Upper lobe of left lung (tissue), 6 donors: Measurements from ENCODE around the gene AGAP1. TPM values are rescaled to one million over a fixed set of nuclear protein-coding genes. Genes with fewer than 3 reads are reported as not detected.
A peak's percentile ranks its signal among the peaks of the same experiment; 100 is the strongest.

Experiments used
- ATAC-seq, 2 donors: fragments of 200-7000 bp; cut with Tn5 transposase; one replicate each; pipeline ENCODE4 v1.9.1; 2022; ENCODE audit warnings: mild to moderate bottlenecking in 2 of 2, moderate library complexity in 2 of 2; ENCODE audit not compliant: low FRiP score in 2 of 2
- DNase-seq, 2 donors: peaks; one replicate each; pipeline ENCODE4 v3.0.0-alpha.2; 2019 to 2020
- H3K27ac ChIP-seq, 4 donors: fragments of 200-600 bp; sonication (generic); one replicate each; pipeline ENCODE4 v1.5.1; 2016 to 2019
- H3K27me3 ChIP-seq, 4 donors: fragments of 200-600 bp; sonication (generic); one replicate each; pipeline ENCODE4 v1.5.1; 2017 to 2019
- H3K36me3 ChIP-seq, 4 donors: fragments of 200-600 bp; sonication (generic); one replicate each; pipeline ENCODE4 v1.5.1; 2016 to 2019
- H3K4me1 ChIP-seq, 4 donors: fragments of 200-600 bp; sonication (generic); one replicate each; pipeline ENCODE4 v1.5.1; 2018 to 2019
- H3K4me3 ChIP-seq, 4 donors: fragments of 200-600 bp; sonication (generic); one replicate each; pipeline ENCODE4 v1.5.1; 2017 to 2019; ENCODE audit warnings: mild to moderate bottlenecking in 2 of 4, moderate library complexity in 1 of 4
- H3K9me3 ChIP-seq, 4 donors: fragments of 200-600 bp; sonication (generic); one replicate each; pipeline ENCODE4 v1.5.1; 2018 to 2019
- EP300 ChIP-seq, 4 donors: sonication (generic); formaldehyde crosslinking; IDR thresholded peaks; one replicate each; pipeline ENCODE4 v1.5.1; 2017; ENCODE audit warnings: antibody characterized with exemption in 4 of 4, control low read depth in 2 of 4
- POLR2A ChIP-seq, 4 donors: fragments of 450-650 bp; IDR thresholded peaks; one replicate each; pipeline ENCODE4 v1.5.1; 2016 to 2017; ENCODE audit warnings: antibody characterized with exemption in 4 of 4, mild to moderate bottlenecking in 2 of 4
- POLR2AphosphoS5 ChIP-seq, 2 donors: sonication (generic); formaldehyde crosslinking; IDR thresholded peaks; one replicate each; pipeline ENCODE4 v1.5.1; 2017; ENCODE audit warnings: antibody characterized with exemption in 2 of 2
- WGBS, 2 donors: methylation state at CpG; one replicate each; pipeline ENCODE4 v1.1.5; 2017 to 2018; 5-methylcytosine and 5-hydroxymethylcytosine counted together
- total RNA-seq, 6 donors: library from RNA; depleted of rRNA in 4 of 6; stranded (reverse); fragments of >200 nt in 4 of 6; gene quantifications; one replicate each; pipeline versions ENCODE4 v1.1.0 to v1.2.1, GENCODE V29; 2016 to 2021
- TF ChIP-seq, protein P1 (sequence below), 6 experiments: fragments of 450-650 bp in 4 of 6; fragments of 200-600 bp in 2 of 6; sonication (generic) in 2 of 6; IDR thresholded peaks; one replicate each; pipeline ENCODE4 v1.5.1; 2016 to 2019; ENCODE audit warnings: antibody characterized with exemption in 6 of 6
- donor health status: DM: no; HTN: no; CAD: no; lungs with moderate emphysema.
- donor health status: DM: no; HTN: yes; CAD: no; lungs with severe emphysema.

AGAP1 gene
- total RNA-seq, 6 donors from 2014 or later = 25.5 to 45.1 (median 30.7) TPM

DNA sequence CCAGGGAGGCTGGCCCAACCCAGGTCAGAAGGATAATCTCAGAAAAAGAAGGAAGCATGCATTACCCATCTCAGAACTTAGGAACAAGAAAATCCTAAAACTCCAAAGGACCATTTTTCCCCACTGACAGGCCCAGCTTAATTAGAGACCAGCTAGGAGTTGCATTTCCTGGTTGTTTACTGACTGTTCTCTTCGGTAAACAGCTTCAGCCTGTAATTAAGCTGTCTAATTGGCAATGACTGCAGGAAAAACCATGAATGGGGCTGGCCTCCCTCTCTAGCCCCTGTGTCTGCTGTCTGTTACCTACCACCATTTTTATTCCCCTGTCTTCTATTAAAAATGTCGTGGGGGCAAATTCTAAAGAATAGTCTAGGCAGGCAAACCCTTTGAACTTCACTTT lies 146.5 kb downstream of the AGAP1 start:
- ATAC-seq (no peak), DNase-seq (no peak)
- TF ChIP-seq EP300 (IDR thresholded peaks at IDR 0.05) = no peak
- TF ChIP-seq, protein P1, sequence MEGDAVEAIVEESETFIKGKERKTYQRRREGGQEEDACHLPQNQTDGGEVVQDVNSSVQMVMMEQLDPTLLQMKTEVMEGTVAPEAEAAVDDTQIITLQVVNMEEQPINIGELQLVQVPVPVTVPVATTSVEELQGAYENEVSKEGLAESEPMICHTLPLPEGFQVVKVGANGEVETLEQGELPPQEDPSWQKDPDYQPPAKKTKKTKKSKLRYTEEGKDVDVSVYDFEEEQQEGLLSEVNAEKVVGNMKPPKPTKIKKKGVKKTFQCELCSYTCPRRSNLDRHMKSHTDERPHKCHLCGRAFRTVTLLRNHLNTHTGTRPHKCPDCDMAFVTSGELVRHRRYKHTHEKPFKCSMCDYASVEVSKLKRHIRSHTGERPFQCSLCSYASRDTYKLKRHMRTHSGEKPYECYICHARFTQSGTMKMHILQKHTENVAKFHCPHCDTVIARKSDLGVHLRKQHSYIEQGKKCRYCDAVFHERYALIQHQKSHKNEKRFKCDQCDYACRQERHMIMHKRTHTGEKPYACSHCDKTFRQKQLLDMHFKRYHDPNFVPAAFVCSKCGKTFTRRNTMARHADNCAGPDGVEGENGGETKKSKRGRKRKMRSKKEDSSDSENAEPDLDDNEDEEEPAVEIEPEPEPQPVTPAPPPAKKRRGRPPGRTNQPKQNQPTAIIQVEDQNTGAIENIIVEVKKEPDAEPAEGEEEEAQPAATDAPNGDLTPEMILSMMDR (IDR thresholded peaks at IDR 0.05) = no peak
- TF ChIP-seq POLR2A (IDR thresholded peaks at IDR 0.05) = no peak
- no peak for TF ChIP-seq POLR2AphosphoS5 (IDR thresholded peaks at IDR 0.05)
- no peaks in the 10 kb centered on the region for H3K27me3 ChIP-seq
- H3K4me1 ChIP-seq = peaks cover 20 to 43% (median 27%) of the 10 kb centered on the region in 4 donors
- H3K9me3 ChIP-seq = no peaks in the 10 kb centered on the region
- H3K36me3 ChIP-seq = no peaks in the 10 kb centered on the region
- peak overlapping the region in 3 of 4 donors; percentile 16 to 58 (median 40) for H3K27ac ChIP-seq
- no peak overlapping the region for H3K4me3 ChIP-seq
- WGBS, 2 donors = 48 to 59% methylated on average over 2 of the region's 2 CpGs

DNA sequence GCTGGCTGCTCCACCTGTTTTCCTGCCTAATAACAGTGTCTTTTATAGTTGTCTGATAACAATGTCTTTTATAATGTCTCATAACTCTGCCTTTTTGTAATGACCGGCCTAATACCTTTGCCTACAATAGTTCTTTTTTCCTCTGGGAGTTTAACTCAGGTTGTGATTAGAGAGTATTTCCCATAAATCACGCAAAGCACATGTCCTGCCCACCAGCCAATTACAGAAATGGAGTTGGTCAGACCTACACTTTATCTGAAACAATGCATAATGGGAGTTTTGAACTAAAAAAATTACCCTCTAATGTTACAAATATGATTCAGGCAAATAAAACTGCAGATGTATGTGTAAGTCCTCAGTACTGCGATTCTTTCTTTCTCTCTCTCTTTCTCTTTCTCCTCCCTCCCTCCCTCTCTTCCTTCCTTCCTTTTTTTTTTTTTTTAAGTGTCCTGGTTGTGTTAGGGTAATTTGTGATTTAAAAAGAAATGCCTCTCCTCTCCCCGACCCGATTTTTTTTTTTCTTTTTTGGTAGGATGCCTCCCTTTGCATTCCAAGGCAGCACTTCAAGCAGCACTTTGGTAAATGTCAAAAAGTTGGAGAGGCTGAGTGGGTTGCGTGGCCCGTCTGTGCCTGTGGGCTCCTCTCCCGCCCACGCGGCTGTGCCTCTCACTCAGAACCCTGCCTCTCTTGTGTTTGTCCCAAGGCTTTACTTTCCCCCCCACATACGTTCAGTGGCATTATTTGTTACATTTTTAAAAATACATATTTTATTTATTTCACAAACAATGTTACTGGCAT lies 147.3 kb downstream of the AGAP1 start:
- WGBS, 2 donors = 39 to 41% methylated on average over 11 of the region's 11 CpGs
- Histone ChIP-seq H3K36me3 (no peaks in the 10 kb centered on the region), H3K9me3 (no peaks in the 10 kb centered on the region), H3K27ac (peak overlapping the region in 3 of 4 donors; percentile 16 to 58 (median 40)), H3K4me1 (peaks cover 20 to 43% (median 27%) of the 10 kb centered on the region in 4 donors), H3K4me3 (no peak overlapping the region), H3K27me3 (no peaks in the 10 kb centered on the region)
- ATAC-seq (peak in 1 of 2 donors; percentile 50), DNase-seq (no peak)
- no peak for TF ChIP-seq POLR2A (IDR thresholded peaks at IDR 0.05)
- no peak for TF ChIP-seq EP300 (IDR thresholded peaks at IDR 0.05)
- TF ChIP-seq, protein P1 (IDR thresholded peaks at IDR 0.05) = no peak
- no peak for TF ChIP-seq POLR2AphosphoS5 (IDR thresholded peaks at IDR 0.05)

DNA sequence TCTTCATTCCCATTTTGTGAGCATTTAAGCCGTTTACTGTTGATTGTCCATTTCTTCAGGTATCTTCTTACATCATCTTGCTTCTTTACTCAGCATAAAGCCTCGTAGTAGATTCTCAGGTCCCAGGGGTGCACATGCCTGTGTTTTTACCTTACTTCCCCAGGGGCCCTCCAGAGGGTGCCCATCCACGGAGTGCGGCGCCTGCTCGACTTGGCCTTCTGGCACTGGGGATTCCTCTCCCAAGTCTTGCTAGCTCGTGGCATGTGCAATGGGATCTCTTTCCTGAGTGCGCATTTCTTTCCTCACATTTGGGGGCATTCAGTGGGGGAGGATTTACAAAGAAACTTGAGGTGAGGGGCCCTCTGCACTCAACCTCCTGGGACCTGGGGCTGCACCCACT lies 148.1 kb downstream of the AGAP1 start:
- TF ChIP-seq POLR2A (IDR thresholded peaks at IDR 0.05) = no peak
- no peak for TF ChIP-seq POLR2AphosphoS5 (IDR thresholded peaks at IDR 0.05)
- TF ChIP-seq, protein P1 (IDR thresholded peaks at IDR 0.05) = no peak
- TF ChIP-seq EP300 (IDR thresholded peaks at IDR 0.05) = no peak
- 80% methylated on average over 7 to 8 of the region's 8 CpGs for WGBS, 2 donors
- DNase-seq = no peak
- Histone ChIP-seq H3K27ac (no peak overlapping the region), H3K4me1 (peaks cover 20 to 43% (median 27%) of the 10 kb centered on the region in 4 donors), H3K4me3 (no peak overlapping the region), H3K27me3 (no peaks in the 10 kb centered on the region), H3K9me3 (no peaks in the 10 kb centered on the region), H3K36me3 (no peaks in the 10 kb centered on the region)
- ATAC-seq = no peak

DNA sequence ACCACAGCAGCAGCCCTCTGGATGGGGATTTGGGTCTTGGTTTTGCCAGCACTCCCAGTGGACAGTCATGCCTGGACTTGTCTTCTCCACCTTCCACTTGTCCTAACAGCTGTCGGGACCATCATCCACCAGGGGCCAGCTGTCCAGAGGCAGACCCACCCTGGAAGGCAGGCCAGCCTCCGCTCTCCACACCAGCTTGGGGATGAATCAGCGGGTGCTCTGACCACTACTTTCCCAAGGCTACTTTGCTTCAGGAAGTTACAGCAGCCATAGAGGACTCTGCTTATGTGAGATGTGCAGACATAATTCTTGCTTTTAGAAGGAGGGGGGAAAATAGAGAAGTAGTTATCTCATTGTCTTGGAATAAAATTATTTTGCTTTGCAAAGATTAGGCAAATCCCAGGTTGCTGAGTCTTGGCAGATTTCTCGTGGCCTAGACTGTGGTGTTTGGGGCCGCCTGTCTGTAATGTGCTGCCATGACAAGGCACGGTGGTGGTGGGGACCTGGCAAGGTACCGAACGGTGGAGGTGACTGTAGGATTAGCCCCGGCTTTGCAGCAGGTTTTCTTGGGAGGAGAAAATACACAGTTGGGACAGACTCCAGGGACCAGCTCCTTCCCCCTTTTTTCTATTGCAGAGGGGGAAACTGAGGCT lies 148.7 kb downstream of the AGAP1 start:
- ATAC-seq (peak in 1 of 2 donors; percentile 68), DNase-seq (no peak)
- Histone ChIP-seq H3K27ac (no peak overlapping the region), H3K27me3 (no peaks in the 10 kb centered on the region), H3K9me3 (no peaks in the 10 kb centered on the region), H3K36me3 (no peaks in the 10 kb centered on the region), H3K4me3 (no peak overlapping the region), H3K4me1 (peaks cover 20 to 43% (median 27%) of the 10 kb centered on the region in 4 donors)
- TF ChIP-seq POLR2AphosphoS5 (IDR thresholded peaks at IDR 0.05) (no peak), POLR2A (IDR thresholded peaks at IDR 0.05) (no peak), EP300 (IDR thresholded peaks at IDR 0.05) (no peak)
- TF ChIP-seq, protein P1 (IDR thresholded peaks at IDR 0.05) = no peak
- 79 to 88% methylated on average over 9 of the region's 9 CpGs for WGBS, 2 donors
